ENCODE measurements around the gene EFCAB12.
"Not testable (repeated sequence)": the region's sequence is repeated elsewhere in the genome, so short reads cannot be mapped to it uniquely, and the experiment has no call there.

Gene EFCAB12

GRCh38 chr3:129391583-129391982 lies 36.9 kb downstream of the EFCAB12 start:
- not testable (repeated sequence) for DNase-seq

DNA sequence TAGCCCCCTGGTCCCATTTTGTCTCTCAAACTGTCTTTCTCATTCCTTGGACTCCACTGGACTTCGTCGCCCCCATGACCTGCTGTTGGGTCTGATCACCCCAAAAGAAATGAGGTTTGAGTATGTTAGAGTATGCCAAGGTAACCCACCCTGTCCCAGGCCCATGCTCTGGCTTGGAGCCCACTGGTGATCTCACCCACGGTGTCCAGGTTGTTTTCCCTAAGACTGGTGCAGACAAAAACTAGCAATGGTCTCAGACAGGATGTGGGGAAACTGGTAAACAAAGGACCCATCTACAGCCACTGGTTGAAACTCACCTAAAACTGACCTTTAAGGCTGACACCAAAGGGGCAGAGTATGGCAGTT lies 38.9 kb downstream of the EFCAB12 start:
- no peak for DNase-seq

GRCh38 chr3:129388791-129389571 lies 39.5 kb downstream of the EFCAB12 start:
- not testable (repeated sequence) for DNase-seq

DNA sequence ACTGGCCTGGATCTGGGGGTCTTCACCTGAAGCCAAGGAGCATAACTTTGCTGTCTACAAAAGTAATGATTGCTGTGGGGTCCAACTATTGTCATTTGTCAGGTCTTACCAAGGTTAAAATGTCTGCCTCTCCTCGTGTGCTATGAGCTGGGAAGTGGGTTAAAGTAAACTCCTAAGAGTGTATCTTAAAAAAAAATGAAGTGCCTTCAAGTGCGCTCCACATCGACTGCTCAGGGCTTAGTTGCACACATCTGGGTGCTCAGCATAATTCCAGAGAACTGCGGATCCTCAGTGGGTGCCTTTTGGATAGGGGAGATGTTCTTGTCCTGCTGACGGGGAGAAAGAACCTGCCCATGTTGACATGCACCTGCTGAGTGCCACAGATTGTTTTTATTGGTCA lies 40.9 kb downstream of the EFCAB12 start:
- no peak for DNase-seq

GRCh38 chr3:129386984-129387383 lies 41.5 kb downstream of the EFCAB12 start:
- no peak for DNase-seq

DNA sequence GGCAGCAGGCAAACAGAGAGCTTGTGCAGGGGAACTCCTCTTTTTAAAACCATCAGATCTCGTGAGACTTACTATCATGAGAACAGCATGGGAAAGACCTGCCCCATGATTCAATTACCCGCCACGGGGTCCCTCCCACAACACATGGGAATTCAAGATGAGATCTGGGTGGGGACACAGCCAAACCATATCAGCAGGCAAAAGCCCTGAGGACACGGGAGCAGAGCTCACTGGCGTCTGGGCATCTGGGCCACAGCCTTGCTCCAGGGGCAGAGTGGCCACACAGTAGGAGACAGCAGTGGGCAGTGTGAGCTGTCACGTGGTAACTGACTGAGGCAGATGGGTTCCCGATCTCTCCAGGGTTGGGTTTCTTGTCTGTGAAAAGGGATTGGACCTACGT lies 42.9 kb downstream of the EFCAB12 start:
- not testable (repeated sequence) for DNase-seq

GRCh38 chr3:129384594-129385323 lies 43.7 kb downstream of the EFCAB12 start:
- peak; percentile 50 for DNase-seq

DNA sequence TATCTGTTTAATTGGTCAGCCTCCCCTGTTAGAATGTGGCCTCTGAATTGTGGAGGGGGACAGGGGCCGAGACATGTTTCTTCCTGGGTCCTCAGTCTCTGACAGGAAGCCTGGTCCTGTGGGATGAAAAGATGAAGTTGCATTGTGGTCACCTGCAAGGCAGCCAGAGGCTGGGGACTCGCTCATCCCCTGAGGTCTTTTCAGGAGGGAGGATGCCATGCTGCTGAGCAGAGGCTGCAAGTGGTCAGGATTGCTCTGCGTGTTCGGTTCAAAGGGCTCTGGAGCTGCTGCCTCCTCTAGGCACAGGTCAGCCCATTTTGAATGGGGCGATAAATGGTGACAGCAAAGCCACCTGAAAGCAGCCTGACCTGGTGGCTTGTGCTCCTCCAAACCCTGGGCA lies 44.3 kb downstream of the EFCAB12 start:
- DNase-seq, result not testable (repeated sequence)

DNA sequence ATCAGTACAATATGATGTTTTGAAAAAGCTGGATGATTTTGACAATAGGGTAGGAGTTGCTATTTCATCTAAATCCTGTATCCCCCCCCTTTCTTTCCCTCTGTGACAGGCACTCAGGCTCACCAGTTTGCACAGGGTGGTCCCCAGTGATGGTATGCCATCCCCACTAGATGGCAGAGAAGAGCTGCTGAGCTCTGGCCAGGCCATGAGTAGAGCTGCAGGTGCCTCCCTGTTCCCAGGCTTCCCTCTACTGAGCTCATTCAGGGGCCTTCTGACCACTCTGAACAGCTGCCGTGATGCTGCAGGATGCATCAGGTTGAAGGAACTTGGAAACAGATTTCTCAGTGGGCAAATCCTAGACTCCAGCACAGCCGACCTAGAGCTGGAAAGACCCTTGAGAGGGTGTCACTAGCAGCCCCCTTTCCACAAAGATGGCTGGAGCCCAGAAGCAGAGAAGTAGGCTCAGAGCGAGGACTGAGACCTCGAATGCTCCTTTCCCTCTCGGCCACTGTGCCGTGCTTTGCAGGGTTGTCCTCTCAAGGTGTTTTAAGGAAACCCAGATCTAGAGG lies 45.1 kb downstream of the EFCAB12 start:
- DNase-seq, result peak; percentile 61

DNA sequence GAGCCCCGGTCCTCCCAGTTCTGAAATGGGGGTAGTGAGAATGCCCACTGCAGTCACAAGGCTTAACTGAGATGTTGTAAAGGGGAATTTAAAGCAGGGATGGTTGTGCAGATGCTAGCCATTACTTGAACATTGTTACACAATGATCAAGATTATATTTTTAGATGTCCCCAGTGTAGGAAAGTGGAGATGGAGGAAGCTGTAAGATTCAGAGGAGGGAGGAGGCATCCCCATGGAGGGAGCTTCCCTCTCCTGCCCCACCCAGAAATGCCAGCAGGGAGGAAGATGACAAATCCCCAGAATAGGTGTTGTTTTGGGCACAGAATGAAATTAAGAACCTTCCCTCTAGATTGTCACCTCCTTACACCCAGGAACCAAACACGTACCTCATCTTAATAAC lies 46.1 kb downstream of the EFCAB12 start:
- no peak for DNase-seq

DNA sequence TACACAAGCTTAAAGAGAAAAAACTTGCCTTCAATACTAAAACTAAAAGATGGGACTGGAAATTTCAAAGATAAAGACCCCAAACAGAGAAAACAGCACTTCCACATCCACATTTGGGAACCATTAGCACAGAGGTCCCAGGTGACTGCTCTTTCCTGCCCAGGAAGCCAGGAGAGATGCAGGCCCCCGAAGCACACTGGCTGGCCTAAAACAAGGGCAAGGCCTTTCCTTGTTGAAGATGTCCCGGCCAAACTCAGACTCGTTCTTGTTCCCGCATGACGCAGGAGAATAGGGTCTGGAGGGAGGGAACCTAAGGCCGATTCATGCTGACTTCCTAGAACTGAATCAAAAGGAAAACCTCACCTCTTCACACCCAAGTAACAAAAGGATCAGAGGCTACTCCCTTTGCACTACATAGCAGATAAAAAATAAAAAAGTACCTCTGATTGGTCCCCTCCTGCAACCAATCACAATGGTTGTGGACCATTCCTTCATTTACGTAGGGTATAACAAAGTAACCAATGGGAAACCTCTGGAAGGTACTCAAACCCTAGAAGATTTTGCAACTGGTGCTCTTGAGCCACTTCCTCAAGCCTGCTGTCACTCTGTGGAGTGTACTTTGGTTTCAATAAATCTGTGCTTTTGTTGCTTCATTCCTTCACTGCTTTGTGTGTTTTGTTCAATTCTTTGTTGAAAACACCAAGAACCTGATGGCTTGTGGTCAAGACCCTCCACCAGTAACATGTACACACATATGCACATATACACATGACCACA lies 48.7 kb downstream of the EFCAB12 start:
- DNase-seq, result no peak

DNA sequence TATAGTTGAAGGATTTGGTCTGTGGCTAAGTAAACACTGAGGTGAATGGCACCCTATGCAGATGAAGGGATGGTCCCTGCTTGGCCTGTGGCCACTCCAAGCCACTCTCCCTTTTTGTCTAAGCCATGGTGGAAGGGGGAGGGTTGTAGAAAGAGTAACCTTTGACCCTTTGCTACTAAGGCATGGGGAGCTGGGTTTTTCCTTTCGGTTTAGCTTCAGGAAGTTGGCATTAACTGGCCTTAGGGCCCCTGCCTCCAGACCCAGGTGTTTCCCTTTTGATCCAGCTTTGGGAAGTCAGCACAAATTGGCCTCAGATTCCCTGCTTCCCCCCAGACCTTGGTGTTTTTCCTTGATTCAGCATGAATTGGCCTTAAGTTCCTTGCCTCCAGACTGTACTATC lies 49.5 kb downstream of the EFCAB12 start:
- no peak for DNase-seq

DNA sequence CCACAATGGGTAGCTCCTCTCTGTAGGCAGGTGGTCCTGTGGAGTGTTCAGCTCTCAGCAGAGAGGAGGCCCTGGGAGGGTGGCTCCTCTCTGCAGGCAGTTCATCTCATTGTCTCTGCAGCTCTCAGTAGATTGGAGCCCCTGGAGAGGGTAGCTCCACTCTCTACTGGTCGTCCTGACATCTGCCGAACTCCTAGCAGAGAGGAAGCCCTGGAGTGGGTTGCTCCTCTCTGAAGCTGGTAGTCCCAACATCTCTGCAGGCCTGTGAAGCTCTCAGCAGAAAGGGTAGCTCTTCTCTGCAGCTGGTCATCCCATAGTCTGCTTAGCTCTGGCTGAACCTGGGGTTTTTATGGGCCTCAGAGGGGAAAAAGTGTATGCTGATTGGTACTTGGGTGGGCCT lies 50.8 kb downstream of the EFCAB12 start:
- DNase-seq, result no peak

- no peak for DNase-seq
Measured at GRCh38 chr3:129375099-129375498, 53.3 kb downstream of the EFCAB12 start.

DNA sequence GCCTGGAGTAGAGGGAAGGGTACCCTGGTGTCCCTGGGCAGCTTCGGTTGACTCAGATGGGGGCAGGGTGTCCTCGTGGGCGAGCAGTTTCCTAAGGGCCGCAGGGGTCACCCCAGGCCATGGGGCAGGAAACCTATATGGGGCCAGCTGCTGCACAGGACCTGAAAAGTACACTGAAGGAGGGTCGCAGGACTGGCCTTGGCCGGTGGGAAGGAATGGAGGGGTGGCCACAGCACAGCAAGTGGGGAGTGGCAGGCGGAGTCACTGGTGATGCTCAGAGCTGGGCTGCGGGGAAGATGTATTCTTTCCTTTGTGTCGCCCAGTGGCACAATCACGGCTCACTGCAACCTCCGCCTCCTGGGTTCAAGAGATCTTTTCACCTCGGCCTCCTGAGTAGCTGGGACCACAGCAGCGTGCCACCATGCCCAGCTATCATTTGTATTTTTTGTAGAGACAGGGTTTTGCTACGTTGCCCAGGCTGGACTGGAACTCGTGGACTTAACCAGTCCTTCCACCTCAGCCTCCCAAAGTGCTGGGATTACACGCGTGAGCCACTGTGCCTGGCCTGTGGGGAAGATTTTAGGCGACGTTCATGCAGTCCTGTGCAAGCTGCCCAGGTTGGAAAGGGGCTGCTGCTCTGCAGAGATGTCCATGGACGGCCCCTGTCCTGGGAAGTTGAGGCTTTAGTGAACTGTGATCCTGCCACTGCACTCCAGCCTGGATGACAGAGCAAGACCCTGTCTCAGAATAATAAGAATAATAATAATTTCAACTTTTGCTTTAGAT lies 57.2 kb downstream of the EFCAB12 start:
- no peak for DNase-seq

GRCh38 chr3:129370248-129370964 lies 58.0 kb downstream of the EFCAB12 start:
- DNase-seq, result no peak

DNA sequence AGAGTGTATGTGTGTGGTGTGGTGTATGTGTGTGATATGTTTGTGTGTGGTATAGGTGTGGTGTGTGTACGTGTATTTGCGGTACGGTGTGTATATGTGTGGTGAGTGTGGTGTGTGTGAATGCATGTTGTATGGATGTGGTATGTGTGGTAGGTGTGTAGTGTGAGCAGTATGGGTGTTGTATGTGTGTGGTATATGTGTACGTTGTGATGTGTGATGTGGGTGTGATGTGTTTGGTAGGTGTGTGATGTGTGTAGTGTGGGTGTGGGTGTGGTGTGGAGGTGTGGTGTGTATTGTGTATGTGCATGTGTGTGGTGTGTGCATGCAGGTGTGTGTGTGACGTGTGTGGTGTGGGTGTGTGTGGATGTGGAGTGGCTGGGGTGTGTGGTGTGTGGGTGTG lies 58.7 kb downstream of the EFCAB12 start:
- no peak for DNase-seq

GRCh38 chr3:129367821-129368220 lies 60.6 kb downstream of the EFCAB12 start:
- DNase-seq, result no peak

- DNase-seq, result no peak
Measured at GRCh38 chr3:129366312-129366831, 62.1 kb downstream of the EFCAB12 start.

GRCh38 chr3:129365296-129366136 lies 62.9 kb downstream of the EFCAB12 start:
- no peak for DNase-seq

GRCh38 chr3:129364811-129365210 lies 63.6 kb downstream of the EFCAB12 start:
- not testable (repeated sequence) for DNase-seq

All from NCI-H2171 (cell line).